NCI-H2196 treated with DMSO at 0.1 percent for 48 hours (cell line): Measurements from ENCODE around the gene HMGN1.

Source experiments
- DNase-seq: peaks from one replicate; lab custom pipeline; 2025; ENCODE audit not compliant: unreplicated experiment; lab: John Stamatoyannopoulos, UW

Gene HMGN1

DNA sequence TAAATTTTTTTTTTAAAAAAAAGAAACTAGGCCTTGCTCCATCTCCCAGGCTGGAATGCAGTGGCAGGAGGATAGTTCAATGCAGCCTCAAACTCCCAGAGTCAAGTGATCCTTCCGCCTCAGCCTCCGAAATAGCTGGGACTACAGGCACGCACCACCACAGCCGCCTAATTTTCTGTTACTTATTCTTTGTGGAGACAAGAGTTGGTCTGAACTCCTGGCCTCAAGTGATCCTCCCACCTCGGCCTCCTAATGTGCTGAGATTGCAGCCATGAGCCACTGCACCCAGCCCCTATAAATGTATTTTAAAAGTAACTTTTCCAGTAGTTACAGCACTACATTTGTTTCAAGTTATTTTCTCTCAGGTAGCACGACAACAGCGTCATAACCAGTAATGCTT is 37.7 kb downstream of the HMGN1 start:
- DNase-seq: no peak

DNA sequence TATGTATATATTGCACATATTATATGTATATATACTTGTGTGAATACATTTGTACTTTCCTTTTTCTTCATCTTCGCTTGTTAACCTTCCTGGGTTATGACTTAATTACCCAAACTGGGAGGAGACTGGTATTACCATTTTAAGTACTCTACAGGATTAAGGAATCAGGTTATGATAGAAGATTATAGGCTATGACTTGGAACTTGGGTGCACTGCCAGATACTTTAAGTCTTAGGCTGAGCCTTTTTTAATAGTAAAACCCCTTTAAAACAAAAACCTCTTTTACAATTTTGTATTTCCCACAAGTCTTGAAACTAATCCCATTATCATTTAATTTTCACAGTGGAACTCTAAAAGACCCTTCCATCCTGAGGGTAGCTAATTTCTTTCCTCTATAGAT is 41.4 kb downstream of the HMGN1 start:
- no peak for DNase-seq

DNA sequence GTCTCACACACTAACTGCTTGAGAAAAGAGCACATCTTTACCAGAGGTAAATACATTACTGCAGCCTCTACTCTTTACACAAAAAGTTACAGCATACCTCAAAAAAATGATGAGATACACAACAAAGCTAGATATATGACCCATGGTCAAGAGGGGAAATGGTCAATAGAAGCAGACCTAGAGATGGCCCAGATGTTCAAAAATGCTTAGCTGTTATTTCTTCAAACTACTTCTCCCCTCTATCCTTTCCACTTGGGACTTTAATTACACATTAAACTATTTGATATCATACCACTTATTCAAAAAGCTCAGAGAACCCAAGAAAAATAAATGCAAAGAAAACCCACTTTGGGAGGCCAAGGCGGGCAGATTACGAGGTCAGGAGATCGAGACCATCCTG is 48.3 kb downstream of the HMGN1 start:
- DNase-seq: no peak

DNA sequence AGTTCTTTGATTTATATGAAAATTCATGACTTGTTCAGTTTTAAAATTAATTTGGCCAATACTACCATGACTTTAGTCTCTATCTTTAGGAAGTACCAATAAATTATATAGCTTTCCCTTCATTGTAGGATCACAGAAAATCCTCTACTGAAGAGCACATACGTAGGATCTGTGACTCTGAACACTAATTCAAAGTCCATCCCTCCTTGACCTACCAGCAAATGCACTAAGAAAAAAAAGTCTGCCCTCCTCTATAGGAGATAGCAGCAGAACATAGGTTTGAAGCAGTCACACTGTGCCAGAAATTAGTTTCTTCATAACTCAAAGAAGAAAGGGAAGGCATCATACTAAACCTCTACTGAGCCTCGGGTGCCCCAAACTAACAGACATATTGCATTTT is 52.0 kb downstream of the HMGN1 start:
- DNase-seq: no peak
